Nephron progenitor cell (in vitro differentiated cells): Measurements from ENCODE around the gene OR4C45.
"Not testable (repeated sequence)": the region's sequence is repeated elsewhere in the genome, so short reads cannot be mapped to it uniquely, and the experiment has no call there.

Source experiments
- DNase-seq: peaks from one replicate; pipeline ENCODE4 v3.0.0; 2021
- H3K27ac Mint-ChIP-seq: 2 replicates; pipeline ENCODE4 v1.8.0; 2021; ENCODE audit warnings: mild to moderate bottlenecking, moderate library complexity, mixed read lengths
- H3K27me3 Mint-ChIP-seq: 2 replicates; pipeline ENCODE4 v1.8.0; 2021; ENCODE audit warnings: mild to moderate bottlenecking, low read depth, mixed read lengths; ENCODE audit not compliant: poor library complexity
- H3K36me3 Mint-ChIP-seq: 2 replicates; pipeline ENCODE4 v1.8.0; 2021; ENCODE audit warnings: low read depth, mixed read lengths
- H3K4me1 Mint-ChIP-seq: 2 replicates; pipeline ENCODE4 v1.8.0; 2021; ENCODE audit warnings: mixed read lengths
- H3K4me3 Mint-ChIP-seq: 2 replicates; pipeline ENCODE4 v1.8.0; 2021; ENCODE audit warnings: mild to moderate bottlenecking, moderate library complexity, mixed read lengths
- H3K9me3 Mint-ChIP-seq: 2 replicates; pipeline ENCODE4 v1.8.0; 2021; ENCODE audit warnings: mild to moderate bottlenecking, moderate library complexity, mixed read lengths
- CTCF ChIP-seq: fragments of 200-600 bp; sonication (generic); IDR thresholded peaks from 2 replicates; pipeline ENCODE4 v1.5.0; 2021; ENCODE audit warnings: antibody characterized with exemption

OR4C45 gene

DNA sequence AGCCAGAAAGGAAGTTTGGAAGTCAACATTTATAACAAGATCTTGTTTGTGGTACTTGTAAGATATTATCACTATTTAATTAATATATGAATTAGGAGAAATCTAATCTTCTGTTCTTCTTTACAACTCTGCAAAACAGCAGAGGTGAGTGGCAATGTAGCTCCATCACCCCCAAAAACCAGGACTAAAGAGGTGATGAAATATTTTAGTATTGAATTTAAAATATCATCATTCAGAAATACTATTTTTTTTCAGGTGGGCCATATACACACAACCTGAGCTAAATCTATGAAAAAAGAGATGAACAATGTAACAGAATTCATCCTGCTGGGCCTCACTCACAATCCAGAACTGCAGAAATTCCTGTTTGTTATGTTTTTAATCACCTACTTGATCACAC is at the start of gene OR4C45:
OR4C45 (plus strand) TSS at position 301 of the 400 bp plus-strand sequence.
- Mint-ChIP-seq H3K9me3 (peaks cover 81% of the 10 kb centered on the region), H3K4me3 (no peak within 1 kb of the TSS), H3K36me3 (no peaks in the 10 kb centered on the region), H3K4me1 (no peaks in the 10 kb centered on the region), H3K27ac (no peak within 1 kb of the TSS), H3K27me3 (no peaks in the 10 kb centered on the region)
- no peak for DNase-seq
- TF ChIP-seq CTCF: no peak

DNA sequence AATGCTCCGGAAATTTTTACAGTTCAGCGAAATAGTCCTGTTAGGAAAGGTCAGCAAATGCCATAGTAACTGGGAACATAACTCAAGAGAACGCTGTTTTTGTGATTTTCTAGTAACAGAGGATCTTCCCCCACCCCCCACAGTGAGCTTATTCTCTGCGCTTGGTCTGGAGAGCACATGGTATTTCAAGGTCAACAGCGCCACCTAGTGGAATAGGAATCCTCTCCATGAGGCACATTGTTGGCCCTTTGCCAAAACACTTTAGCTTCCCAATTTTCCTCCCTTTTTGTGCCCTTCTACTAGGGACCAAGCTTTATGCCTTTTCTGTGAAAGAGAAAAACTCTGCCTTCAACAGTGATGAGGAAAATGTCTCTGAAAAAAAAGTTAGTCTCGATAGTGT is 37.1 kb upstream of the OR4C45 start:
- no peaks in the 10 kb centered on the region for H3K36me3 Mint-ChIP-seq
- DNase-seq: peak; percentile 6
- no peaks in the 10 kb centered on the region for H3K27me3 Mint-ChIP-seq
- H3K4me3 Mint-ChIP-seq: no peak overlapping the region
- no peaks in the 10 kb centered on the region for H3K4me1 Mint-ChIP-seq
- H3K27ac Mint-ChIP-seq: no peak overlapping the region
- no peak for TF ChIP-seq CTCF
- H3K9me3 Mint-ChIP-seq: peaks cover 76% of the 10 kb centered on the region

DNA sequence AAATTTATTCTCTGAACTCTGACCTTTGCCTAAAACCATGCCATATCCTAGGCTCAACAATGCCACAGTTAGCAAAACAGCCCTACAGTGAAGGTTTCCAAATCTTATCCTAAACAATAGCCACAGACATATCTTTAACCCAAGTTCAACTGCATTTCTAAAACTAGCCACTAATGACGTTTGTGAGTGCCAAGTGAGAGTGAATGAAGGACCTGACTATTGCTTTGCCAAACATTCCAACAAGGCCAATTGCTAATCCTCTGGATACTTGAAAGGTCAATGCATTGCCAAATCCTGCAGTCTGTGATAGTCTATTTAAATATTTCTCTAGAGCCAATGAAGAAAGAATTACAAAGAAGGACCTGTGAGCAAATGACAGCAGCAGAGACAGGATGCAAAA is 2.5 kb upstream of the OR4C45 start:
- Mint-ChIP-seq H3K4me3 (no peak overlapping the region), H3K9me3 (peaks cover 89% of the 10 kb centered on the region), H3K27me3 (no peaks in the 10 kb centered on the region), H3K4me1 (no peaks in the 10 kb centered on the region), H3K36me3 (no peaks in the 10 kb centered on the region), H3K27ac (no peak overlapping the region)
- DNase-seq: no peak
- no peak for TF ChIP-seq CTCF

DNA sequence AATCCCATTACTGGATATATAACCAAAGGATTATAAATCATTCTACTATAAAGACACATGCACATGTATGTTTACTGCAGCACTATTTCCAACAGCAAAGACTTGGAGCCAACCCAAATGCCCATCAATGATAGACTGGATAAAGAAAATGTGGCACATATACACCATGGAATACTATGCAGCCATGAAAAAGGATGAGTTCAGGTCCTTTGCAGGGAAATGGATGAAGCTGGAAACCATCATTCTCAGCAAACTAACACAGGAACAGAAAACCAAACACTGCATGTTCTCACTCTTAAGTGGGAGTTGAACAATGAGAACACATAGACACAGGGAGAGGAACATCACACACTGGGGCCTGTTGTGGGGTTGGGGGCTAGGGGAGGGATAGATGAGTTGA is 3.6 kb downstream of the OR4C45 start:
- H3K4me3 Mint-ChIP-seq, H3K36me3 Mint-ChIP-seq, H3K27ac Mint-ChIP-seq, H3K27me3 Mint-ChIP-seq, H3K4me1 Mint-ChIP-seq, DNase-seq: not testable (repeated sequence)
- H3K9me3 Mint-ChIP-seq: peaks cover 70% of the 10 kb centered on the region

DNA sequence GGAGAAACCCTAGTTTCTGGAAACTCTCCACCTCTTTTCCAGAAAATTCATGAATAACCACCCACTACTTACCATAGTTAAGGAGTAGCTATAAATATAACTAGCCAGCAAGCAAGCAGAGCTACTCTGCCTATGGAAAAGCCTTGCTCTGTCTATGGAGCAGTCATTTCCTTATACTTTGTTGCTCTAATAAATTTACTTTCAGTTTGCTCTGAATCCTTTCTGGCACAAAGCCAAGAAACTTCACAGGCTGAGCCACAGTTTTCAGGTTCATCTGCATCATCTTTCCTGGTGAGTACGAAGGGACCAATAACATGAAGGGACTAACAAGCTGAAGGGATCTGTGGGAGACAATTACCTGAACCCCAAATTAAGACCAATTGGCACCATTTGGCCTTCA is 4.6 kb downstream of the OR4C45 start:
- peaks cover 70% of the 10 kb centered on the region for H3K9me3 Mint-ChIP-seq

GRCh38 chr11:50044647-50045046 is 12.0 kb downstream of the OR4C45 start:
- H3K4me3 Mint-ChIP-seq: no peak overlapping the region
- DNase-seq: no peak
- no peaks in the 10 kb centered on the region for H3K4me1 Mint-ChIP-seq
- H3K9me3 Mint-ChIP-seq: peaks cover 65% of the 10 kb centered on the region
- TF ChIP-seq CTCF: no peak
- no peaks in the 10 kb centered on the region for H3K27me3 Mint-ChIP-seq
- H3K36me3 Mint-ChIP-seq: no peaks in the 10 kb centered on the region
- H3K27ac Mint-ChIP-seq: no peak overlapping the region

More for the DNA sequence above, 4.6 kb downstream of the OR4C45 start:
- H3K4me1 Mint-ChIP-seq: no peaks in the 10 kb centered on the region
- no peak overlapping the region for H3K4me3 Mint-ChIP-seq
- TF ChIP-seq CTCF: no peak
- H3K27me3 Mint-ChIP-seq: no peaks in the 10 kb centered on the region
- H3K36me3 Mint-ChIP-seq: no peaks in the 10 kb centered on the region
- H3K27ac Mint-ChIP-seq: no peak overlapping the region
- DNase-seq: no peak

DNA sequence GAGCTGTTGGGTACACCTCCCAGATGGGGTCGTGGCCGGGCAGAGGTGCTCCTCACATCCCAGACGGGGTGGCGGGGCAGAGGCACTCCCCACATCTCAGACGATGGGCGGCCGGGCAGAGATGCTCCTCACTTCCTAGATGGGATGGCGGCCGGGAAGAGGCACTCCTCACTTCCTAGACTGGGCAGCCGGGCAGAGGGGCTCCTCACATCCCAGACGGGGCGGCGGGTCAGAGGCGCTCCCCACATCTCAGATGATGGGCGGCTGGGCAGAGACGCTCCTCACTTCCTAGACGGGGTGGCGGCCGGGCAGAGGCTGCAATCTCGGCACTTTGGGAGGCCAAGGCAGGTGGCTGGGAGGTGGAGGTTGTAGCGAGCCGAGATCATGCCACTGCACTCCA is 30.4 kb downstream of the OR4C45 start:
- H3K9me3 Mint-ChIP-seq: peaks cover 93% of the 10 kb centered on the region

More for the DNA sequence above, 30.4 kb downstream of the OR4C45 start:
- H3K27ac Mint-ChIP-seq, H3K27me3 Mint-ChIP-seq, H3K4me3 Mint-ChIP-seq, H3K36me3 Mint-ChIP-seq, DNase-seq, H3K4me1 Mint-ChIP-seq: not testable (repeated sequence)
